Astrocyte (in vitro differentiated cells and primary cell): ENCODE measurements around the gene IL13RA2. TPM values are rescaled to one million over a fixed set of nuclear protein-coding genes. Genes with fewer than 3 reads are reported as not detected.

Source experiments
- DNase-seq: peaks from one replicate; pipeline ENCODE4 v3.0.0-alpha.2; 2010; ENCODE audit warnings: low read depth
- FAIRE-seq: peaks from 2 replicates; lab custom pipeline; 2011; peaks lifted over from hg19 to GRCh38; lab: Jason Lieb, UNC
- H2AFZ ChIP-seq: 2 replicates; pipeline ENCODE4 v1.6.0; 2012; ENCODE audit warnings: low read depth, low read length, inconsistent platforms
- H3K27ac ChIP-seq: 2 replicates; pipeline ENCODE4 v1.5.1; 2011; ENCODE audit warnings: low read depth, low read length, inconsistent platforms
- H3K27me3 ChIP-seq: 2 replicates; pipeline ENCODE4 v1.6.0; 2011; ENCODE audit warnings: low read length, inconsistent platforms; ENCODE audit not compliant: insufficient read depth
- H3K36me3 ChIP-seq: 2 replicates; pipeline ENCODE4 v1.5.1; 2011; ENCODE audit warnings: low read length, inconsistent platforms; ENCODE audit not compliant: insufficient read depth
- H3K4me1 ChIP-seq: 2 replicates; pipeline ENCODE4 v1.5.1; 2011; ENCODE audit warnings: low read length, inconsistent platforms; ENCODE audit not compliant: insufficient read depth
- H3K4me2 ChIP-seq: 2 replicates; pipeline ENCODE4 v1.6.0; 2012; ENCODE audit warnings: low read length, inconsistent platforms
- H3K4me3 ChIP-seq: 2 replicates; pipeline ENCODE4 v1.5.1; 2011; ENCODE audit warnings: low read depth, mild to moderate bottlenecking, low read length, inconsistent platforms; ENCODE audit not compliant: insufficient read depth
- H3K79me2 ChIP-seq: 2 replicates; pipeline ENCODE4 v1.6.0; 2012; ENCODE audit warnings: mild to moderate bottlenecking, low read length, inconsistent platforms; ENCODE audit not compliant: insufficient read depth
- H3K9ac ChIP-seq: 2 replicates; pipeline ENCODE4 v1.6.0; 2012; ENCODE audit warnings: mild to moderate bottlenecking, low read length, inconsistent platforms
- H3K9me3 ChIP-seq: 2 replicates; pipeline ENCODE4 v1.5.1; 2012; ENCODE audit warnings: low read depth, mild to moderate bottlenecking, low read length, inconsistent platforms; ENCODE audit not compliant: insufficient read depth
- H4K20me1 ChIP-seq: 2 replicates; pipeline ENCODE4 v1.6.0; 2012; ENCODE audit warnings: low read length, inconsistent platforms; ENCODE audit not compliant: insufficient read depth
- H3K27ac Mint-ChIP-seq: one replicate; pipeline ENCODE4 v1.8.0; 2021; ENCODE audit warnings: mild to moderate bottlenecking, mixed read lengths; ENCODE audit not compliant: unreplicated experiment
- H3K27me3 Mint-ChIP-seq: one replicate; pipeline ENCODE4 v1.8.0; 2021; ENCODE audit warnings: low read depth, mixed read lengths; ENCODE audit not compliant: unreplicated experiment
- H3K36me3 Mint-ChIP-seq: one replicate; pipeline ENCODE4 v1.8.0; 2021; ENCODE audit warnings: low read depth, mixed read lengths; ENCODE audit not compliant: unreplicated experiment
- H3K4me1 Mint-ChIP-seq: one replicate; pipeline ENCODE4 v1.8.0; 2021; ENCODE audit warnings: low read depth, mixed read lengths; ENCODE audit not compliant: unreplicated experiment
- H3K4me3 Mint-ChIP-seq: one replicate; pipeline ENCODE4 v1.8.0; 2021; ENCODE audit warnings: mild to moderate bottlenecking, moderate library complexity, mixed read lengths; ENCODE audit not compliant: unreplicated experiment
- H3K9me3 Mint-ChIP-seq: one replicate; pipeline ENCODE4 v1.8.0; 2021; ENCODE audit warnings: mild to moderate bottlenecking, mixed read lengths; ENCODE audit not compliant: unreplicated experiment
- EZH2 ChIP-seq: IDR thresholded peaks from 2 replicates; pipeline ENCODE4 v1.6.1; 2012; ENCODE audit warnings: mild to moderate bottlenecking, low read length, inconsistent platforms; ENCODE audit not compliant: insufficient read depth
- total RNA-seq: library from RNA; stranded (reverse); gene quantifications from 2 replicates; pipeline ENCODE4 v1.2.1, GENCODE V29; 2021
- TF ChIP-seq, protein P1 (sequence below): IDR thresholded peaks from 2 replicates; pipeline ENCODE4 v1.5.1; 2011; ENCODE audit warnings: low read depth, mild to moderate bottlenecking, inconsistent platforms, low read length, moderate library complexity; ENCODE audit not compliant: insufficient read depth

IL13RA2 gene
- total RNA-seq, 1 donor from 2014 or later: not detected

DNA sequence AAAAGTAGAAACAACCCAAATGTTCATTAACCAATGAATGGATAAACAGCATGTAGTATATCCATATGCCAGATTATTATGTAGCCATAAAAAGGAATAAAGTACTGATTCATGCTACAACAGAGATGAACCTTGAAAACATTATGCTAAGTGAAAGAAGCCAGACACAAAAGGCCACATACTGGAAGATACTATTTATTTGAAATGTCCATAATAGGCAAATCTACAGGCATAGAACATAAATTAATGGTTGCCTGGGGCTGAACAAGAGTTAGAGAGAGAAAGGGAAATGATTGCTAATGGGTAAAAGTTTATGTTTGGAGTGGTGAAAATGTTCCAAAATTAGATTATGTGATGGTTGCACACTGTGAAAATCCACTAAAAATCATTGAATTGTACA, 44.4 kb downstream of the IL13RA2 start:
- Mint-ChIP-seq H3K9me3 (no peaks in the 10 kb centered on the region), H3K27ac (no peak overlapping the region), H3K27me3 (no peaks in the 10 kb centered on the region), H3K4me1 (peaks cover 9% of the 10 kb centered on the region), H3K36me3 (no peaks in the 10 kb centered on the region), H3K4me3 (no peak overlapping the region)
- Histone ChIP-seq H3K9me3 (no peaks in the 10 kb centered on the region), H2AFZ (no peak overlapping the region), H3K27ac (no peak overlapping the region), H3K36me3 (no peaks in the 10 kb centered on the region), H3K79me2 (no peaks in the 10 kb centered on the region), H3K4me2 (no peak overlapping the region), H3K4me3 (no peak overlapping the region), H3K9ac (no peak overlapping the region), H3K27me3 (no peaks in the 10 kb centered on the region), H4K20me1 (no peaks in the 10 kb centered on the region), H3K4me1 (no peaks in the 10 kb centered on the region)
- TF ChIP-seq, protein P1, sequence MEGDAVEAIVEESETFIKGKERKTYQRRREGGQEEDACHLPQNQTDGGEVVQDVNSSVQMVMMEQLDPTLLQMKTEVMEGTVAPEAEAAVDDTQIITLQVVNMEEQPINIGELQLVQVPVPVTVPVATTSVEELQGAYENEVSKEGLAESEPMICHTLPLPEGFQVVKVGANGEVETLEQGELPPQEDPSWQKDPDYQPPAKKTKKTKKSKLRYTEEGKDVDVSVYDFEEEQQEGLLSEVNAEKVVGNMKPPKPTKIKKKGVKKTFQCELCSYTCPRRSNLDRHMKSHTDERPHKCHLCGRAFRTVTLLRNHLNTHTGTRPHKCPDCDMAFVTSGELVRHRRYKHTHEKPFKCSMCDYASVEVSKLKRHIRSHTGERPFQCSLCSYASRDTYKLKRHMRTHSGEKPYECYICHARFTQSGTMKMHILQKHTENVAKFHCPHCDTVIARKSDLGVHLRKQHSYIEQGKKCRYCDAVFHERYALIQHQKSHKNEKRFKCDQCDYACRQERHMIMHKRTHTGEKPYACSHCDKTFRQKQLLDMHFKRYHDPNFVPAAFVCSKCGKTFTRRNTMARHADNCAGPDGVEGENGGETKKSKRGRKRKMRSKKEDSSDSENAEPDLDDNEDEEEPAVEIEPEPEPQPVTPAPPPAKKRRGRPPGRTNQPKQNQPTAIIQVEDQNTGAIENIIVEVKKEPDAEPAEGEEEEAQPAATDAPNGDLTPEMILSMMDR: no peak
- TF ChIP-seq EZH2: no peak
- no peak for DNase-seq
- FAIRE-seq: no peak

- FAIRE-seq: peak; percentile 82
Measured at GRCh38 chrX:114970806-114971205, 46.6 kb downstream of the IL13RA2 start.

GRCh38 chrX:114964374-114964773, 53.0 kb downstream of the IL13RA2 start:
- Histone ChIP-seq H3K79me2 (no peaks in the 10 kb centered on the region), H3K4me1 (no peaks in the 10 kb centered on the region), H3K4me3 (no peak overlapping the region), H3K9me3 (no peaks in the 10 kb centered on the region), H3K36me3 (no peaks in the 10 kb centered on the region), H3K4me2 (no peak overlapping the region), H4K20me1 (no peaks in the 10 kb centered on the region), H3K27ac (no peak overlapping the region), H3K9ac (no peak overlapping the region), H2AFZ (no peak overlapping the region), H3K27me3 (no peaks in the 10 kb centered on the region)
- Mint-ChIP-seq H3K4me1 (no peaks in the 10 kb centered on the region), H3K36me3 (no peaks in the 10 kb centered on the region), H3K4me3 (no peak overlapping the region), H3K9me3 (no peaks in the 10 kb centered on the region), H3K27ac (no peak overlapping the region), H3K27me3 (no peaks in the 10 kb centered on the region)
- TF ChIP-seq, protein P1: no peak
- no peak for TF ChIP-seq EZH2
- no peak for FAIRE-seq
- no peak for DNase-seq

More at GRCh38 chrX:114970806-114971205, 46.6 kb downstream of the IL13RA2 start:
- no peaks in the 10 kb centered on the region for H3K27me3 ChIP-seq
- H3K4me2 ChIP-seq: no peak overlapping the region
- H3K4me1 ChIP-seq: no peaks in the 10 kb centered on the region
- peaks cover 6% of the 10 kb centered on the region for H3K4me1 Mint-ChIP-seq
- H3K9ac ChIP-seq: no peak overlapping the region
- no peaks in the 10 kb centered on the region for H3K79me2 ChIP-seq
- no peaks in the 10 kb centered on the region for H3K9me3 Mint-ChIP-seq
- H4K20me1 ChIP-seq: no peaks in the 10 kb centered on the region
- H3K27me3 Mint-ChIP-seq: no peaks in the 10 kb centered on the region
- no peaks in the 10 kb centered on the region for H3K36me3 Mint-ChIP-seq
- H3K27ac Mint-ChIP-seq: no peak overlapping the region
- no peak overlapping the region for H3K4me3 ChIP-seq
- no peaks in the 10 kb centered on the region for H3K36me3 ChIP-seq
- no peaks in the 10 kb centered on the region for H3K9me3 ChIP-seq
- no peak overlapping the region for H3K4me3 Mint-ChIP-seq
- TF ChIP-seq EZH2: no peak
- TF ChIP-seq, protein P1: no peak
- H3K27ac ChIP-seq: no peak overlapping the region
- no peak for DNase-seq
- no peak overlapping the region for H2AFZ ChIP-seq
